HEK293T (cell line): Measurements from ENCODE around the gene NXPE1.

Experiments used
- CTCF ChIA-PET: fragments of 350-600 bp; formaldehyde crosslinking; extraction: SDS; loops from one replicate; lab custom pipeline; 2021; ENCODE audit warnings: antibody characterized with exemption, inconsistent platforms; lab: Yijun Ruan, JAX
- POLR2A ChIA-PET: fragments of 350-600 bp; formaldehyde crosslinking; extraction: SDS; loops from one replicate; lab custom pipeline; 2020; ENCODE audit warnings: antibody characterized with exemption, inconsistent platforms; lab: Yijun Ruan, JAX
- DNase-seq: peaks from one replicate; pipeline ENCODE4 v3.0.0; 2012; ENCODE audit warnings: mixed read lengths; ENCODE audit errors: extremely low spot score
- ARNT ChIP-seq: fragments of 450-650 bp; IDR thresholded peaks from 2 replicates; pipeline ENCODE4 v1.6.1; 2017; ENCODE audit warnings: mild to moderate bottlenecking
- BHLHE40 ChIP-seq: fragments of 450-650 bp; IDR thresholded peaks from 2 replicates; pipeline ENCODE4 v1.6.1; 2016; ENCODE audit warnings: mild to moderate bottlenecking, moderate library complexity, borderline replicate concordance
- CTBP1 ChIP-seq: fragments of 450-650 bp; IDR thresholded peaks from 2 replicates; pipeline ENCODE4 v1.6.1; 2016; ENCODE audit warnings: borderline replicate concordance
- ELF4 ChIP-seq: fragments of 450-650 bp; IDR thresholded peaks from 2 replicates; pipeline ENCODE4 v1.6.1; 2017; ENCODE audit warnings: antibody characterized with exemption
- FOXA1 ChIP-seq: fragments of 450-650 bp; IDR thresholded peaks from 2 replicates; pipeline ENCODE4 v1.6.1; 2016; ENCODE audit warnings: mild to moderate bottlenecking
- FOXK2 ChIP-seq: fragments of 450-650 bp; IDR thresholded peaks from 2 replicates; pipeline ENCODE4 v1.6.1; 2016; ENCODE audit warnings: mild to moderate bottlenecking
- FOXM1 ChIP-seq: fragments of 450-650 bp; IDR thresholded peaks from 2 replicates; pipeline ENCODE4 v1.6.1; 2017; ENCODE audit warnings: mild to moderate bottlenecking, borderline replicate concordance
- HDGF ChIP-seq: fragments of 450-650 bp; IDR thresholded peaks from 2 replicates; pipeline ENCODE4 v1.6.1; 2017; ENCODE audit warnings: antibody characterized with exemption, borderline replicate concordance
- L3MBTL2 ChIP-seq: fragments of 450-650 bp; conservative IDR thresholded peaks from 2 replicates; pipeline ENCODE4 v1.6.1; 2016; ENCODE audit warnings: mild to moderate bottlenecking
- LEF1 ChIP-seq: fragments of 450-650 bp; IDR thresholded peaks from 2 replicates; pipeline ENCODE4 v1.6.1; 2017; ENCODE audit warnings: mild to moderate bottlenecking, borderline replicate concordance
- NFRKB ChIP-seq: fragments of 450-650 bp; IDR thresholded peaks from 2 replicates; pipeline ENCODE4 v1.6.1; 2016; ENCODE audit warnings: mild to moderate bottlenecking, moderate library complexity
- PKNOX1 ChIP-seq: fragments of 450-650 bp; IDR thresholded peaks from 2 replicates; pipeline ENCODE4 v1.6.1; 2016
- SP1 ChIP-seq: fragments of 450-650 bp; IDR thresholded peaks from 2 replicates; pipeline ENCODE4 v1.6.1; 2017
- SUZ12 ChIP-seq: fragments of 450-650 bp; IDR thresholded peaks from 2 replicates; pipeline ENCODE4 v1.6.1; 2016; ENCODE audit warnings: mild to moderate bottlenecking
- TARDBP ChIP-seq: fragments of 450-650 bp; IDR thresholded peaks from 2 replicates; pipeline ENCODE4 v1.6.1; 2016
- ZNF384 ChIP-seq: fragments of 450-650 bp; IDR thresholded peaks from 2 replicates; pipeline ENCODE4 v1.6.1; 2016

Gene NXPE1

GRCh38 chr11:114496915-114497314 is 62.8 kb downstream of the NXPE1 start:
- TF ChIP-seq ARNT (no peak), L3MBTL2 (no peak), TARDBP (no peak), LEF1 (no peak), CTBP1 (no peak), FOXM1 (no peak), SUZ12 (no peak), ELF4 (no peak), ZNF384 (no peak), PKNOX1 (no peak), BHLHE40 (no peak), NFRKB (no peak), FOXK2 (no peak), SP1 (no peak), FOXA1 (no peak), HDGF (no peak)
- DNase-seq: no peak
- POLR2A ChIA-PET: no interaction called here
- CTCF ChIA-PET: no interaction called here

- ChIA-PET CTCF (no interaction called here), POLR2A (no interaction called here)
- no peak for DNase-seq
- TF ChIP-seq LEF1: no peak
- no peak for TF ChIP-seq ARNT
- TF ChIP-seq ELF4: no peak
- TF ChIP-seq BHLHE40: no peak
- TF ChIP-seq HDGF: no peak
- no peak for TF ChIP-seq L3MBTL2
- no peak for TF ChIP-seq TARDBP
- TF ChIP-seq FOXA1: no peak
- TF ChIP-seq SUZ12: no peak
- TF ChIP-seq CTBP1: no peak
- TF ChIP-seq PKNOX1: no peak
- no peak for TF ChIP-seq NFRKB
- TF ChIP-seq SP1: no peak
- no peak for TF ChIP-seq ZNF384
- TF ChIP-seq FOXM1: no peak
- no peak for TF ChIP-seq FOXK2
These were observed 75.8 kb downstream of the NXPE1 start for GRCh38 chr11:114483929-114484328.

GRCh38 chr11:114482114-114482513 is 77.6 kb downstream of the NXPE1 start:
- TF ChIP-seq SUZ12 (no peak), ELF4 (no peak)
- ChIA-PET POLR2A (no interaction called here), CTCF (no interaction called here)
- DNase-seq: no peak

GRCh38 chr11:114479331-114479730 is 80.3 kb downstream of the NXPE1 start:
- CTCF ChIA-PET: no interaction called here
- POLR2A ChIA-PET: no interaction called here
- no peak for TF ChIP-seq ZNF384
- TF ChIP-seq ARNT: no peak
- TF ChIP-seq FOXK2: no peak
- no peak for TF ChIP-seq FOXA1
- no peak for TF ChIP-seq L3MBTL2
- no peak for DNase-seq

GRCh38 chr11:114478768-114479167 is 80.9 kb downstream of the NXPE1 start:
- ChIA-PET CTCF (no interaction called here), POLR2A (no interaction called here)
- no peak for TF ChIP-seq TARDBP
- no peak for TF ChIP-seq LEF1
- TF ChIP-seq SUZ12: no peak
- TF ChIP-seq FOXM1: no peak
- no peak for TF ChIP-seq L3MBTL2

GRCh38 chr11:114478001-114478410 is 81.7 kb downstream of the NXPE1 start:
- TF ChIP-seq SUZ12 (no peak), FOXA1 (no peak), HDGF (no peak), SP1 (no peak), LEF1 (no peak), L3MBTL2 (no peak), FOXM1 (no peak), BHLHE40 (no peak), NFRKB (no peak), CTBP1 (no peak), ARNT (no peak), ELF4 (no peak), FOXK2 (no peak), ZNF384 (no peak), PKNOX1 (no peak), TARDBP (no peak)
- DNase-seq: no peak
- ChIA-PET POLR2A (no interaction called here), CTCF (no interaction called here)

More at GRCh38 chr11:114478768-114479167, 80.9 kb downstream of the NXPE1 start:
- DNase-seq: no peak

- DNase-seq: no peak
- TF ChIP-seq ARNT (no peak), TARDBP (no peak), HDGF (no peak), LEF1 (no peak), PKNOX1 (no peak), BHLHE40 (no peak), FOXA1 (no peak), L3MBTL2 (no peak)
- POLR2A ChIA-PET: no interaction called here
- CTCF ChIA-PET: no interaction called here
These were observed 87.0 kb downstream of the NXPE1 start for GRCh38 chr11:114472661-114473060.
